K562 (cell line): ENCODE results near the gene TTLL10. TPM values are rescaled to one million over a fixed set of nuclear protein-coding genes. Genes with fewer than 3 reads are reported as not detected.

Experiments used
- ATAC-seq: fragments of 200-7000 bp; cut with Tn5 transposase; 3 replicates; pipeline ENCODE4 v1.9.1; 2020; ENCODE audit warnings: moderate library complexity
- BruUV-seq: library from RNA; stranded (reverse); fragments of 400-500 nt; replicated peaks from 2 replicates; lab custom pipeline; 2021; lab: Mats Ljungman, UMichigan
- CTCF ChIA-PET: fragments of 300-600 bp; formaldehyde crosslinking; extraction: SDS; loops from one replicate; lab custom pipeline; 2021; ENCODE audit warnings: low intra/inter-chr PET ratio; lab: Yijun Ruan, JAX
- POLR2A ChIA-PET: fragments of 300-600, 350-650 bp; sonication (Branson Sonifier 250); formaldehyde crosslinking; extraction: SDS; loops from one replicate; lab custom pipeline; 2021; ENCODE audit warnings: antibody characterized with exemption, inconsistent platforms; lab: Yijun Ruan, JAX
- DNase-seq, 4 experiments: peaks; one replicate each; pipeline versions ENCODE4 v3.0.0 to v3.0.0-alpha.2; 2011 to 2018; ENCODE audit warnings: low spot score in 3 of 4, mixed read lengths in 3 of 4; ENCODE audit errors: extremely low read depth in 1 of 4
- FAIRE-seq: peaks from 2 replicates; lab custom pipeline; 2011; peaks lifted over from hg19 to GRCh38; lab: Jason Lieb, UNC
- H2AFZ ChIP-seq: 2 replicates; pipeline ENCODE4 v1.6.0; 2011; ENCODE audit warnings: low read depth, low read length, control low read depth, inconsistent platforms
- H3K27ac ChIP-seq: fragments of 200-600 bp; 3 replicates; pipeline ENCODE4 v1.8.0; 2011; ENCODE audit warnings: low read depth, mild to moderate bottlenecking, control low read depth, inconsistent platforms, low read length, moderate library complexity, mixed read lengths; ENCODE audit errors: extremely low read depth
- H3K27me3 ChIP-seq, 2 experiments: fragments of 300-600 bp in 1 of 2; 2 replicates in 1 of 2; 3 replicates in 1 of 2; pipeline versions ENCODE4 v1.6.0 to v1.8.0; 2011; ENCODE audit warnings: inconsistent platforms in 2 of 2, low read length in 2 of 2, mild to moderate bottlenecking in 1 of 2, mixed read lengths in 1 of 2, moderate library complexity in 1 of 2; ENCODE audit not compliant: control insufficient read depth in 2 of 2, insufficient read depth in 2 of 2
- H3K36me3 ChIP-seq: fragments of 300-600 bp; 3 replicates; pipeline ENCODE4 v1.8.0; 2011; ENCODE audit warnings: mild to moderate bottlenecking, low read length, inconsistent platforms; ENCODE audit not compliant: control insufficient read depth, insufficient read depth
- H3K4me1 ChIP-seq, 2 experiments: fragments of 200-600 bp in 1 of 2; replicated peaks in 1 of 2; 2 replicates in 1 of 2; 3 replicates in 1 of 2; pipeline versions ENCODE4 v1.5.1 to v1.8.0; 2011; ENCODE audit warnings: inconsistent platforms in 2 of 2, low read length in 2 of 2, mild to moderate bottlenecking in 1 of 2, mixed read lengths in 1 of 2, moderate library complexity in 1 of 2; ENCODE audit not compliant: control insufficient read depth in 2 of 2, insufficient read depth in 2 of 2
- H3K4me2 ChIP-seq: 2 replicates; pipeline ENCODE4 v1.6.1; 2011; ENCODE audit warnings: low read length, control low read depth, inconsistent platforms, mixed read lengths; ENCODE audit not compliant: insufficient read depth
- H3K4me3 ChIP-seq: fragments of 200-600 bp; sonication (generic), shearing (Covaris generic); 2 replicates; pipeline ENCODE4 v1.5.1; 2016; ENCODE audit warnings: control low read depth, inconsistent platforms
- H3K79me2 ChIP-seq: fragments of 200-600 bp; 3 replicates; pipeline ENCODE4 v1.8.0; 2011; ENCODE audit warnings: low read length, inconsistent platforms; ENCODE audit not compliant: control insufficient read depth, insufficient read depth
- H3K9ac ChIP-seq, 2 experiments: 2 replicates each; pipeline versions ENCODE4 v1.6.0 to v1.6.1; 2011; ENCODE audit warnings: low read depth in 2 of 2, low read length in 2 of 2, control low read depth in 1 of 2, inconsistent platforms in 1 of 2, mild to moderate bottlenecking in 1 of 2, mixed read lengths in 1 of 2; ENCODE audit not compliant: insufficient read depth in 1 of 2
- H3K9me1 ChIP-seq: one replicate; pipeline ENCODE4 v1.6.0; 2011; ENCODE audit warnings: inconsistent platforms, mild to moderate bottlenecking, low read length, moderate library complexity; ENCODE audit not compliant: control insufficient read depth, insufficient read depth
- H3K9me3 ChIP-seq: replicated peaks from 2 replicates; pipeline ENCODE4 v1.5.1; 2011; ENCODE audit warnings: low read depth, low read length, inconsistent platforms; ENCODE audit not compliant: control insufficient read depth, insufficient read depth
- H4K20me1 ChIP-seq: replicated peaks from 2 replicates; pipeline ENCODE4 v1.6.1; 2011; ENCODE audit warnings: low read length, inconsistent platforms, mixed read lengths; ENCODE audit not compliant: control insufficient read depth, insufficient read depth
- EGR1 ChIP-seq: fragments of 450-650 bp; conservative IDR thresholded peaks from 2 replicates; pipeline ENCODE4 v1.6.1; 2017; ENCODE audit warnings: mild to moderate bottlenecking
- PCBP1 ChIP-seq: fragments of 200-400 bp; formaldehyde crosslinking; IDR thresholded peaks from 2 replicates; pipeline ENCODE4 v1.6.1; 2018; ENCODE audit warnings: mild to moderate bottlenecking, low read depth, low read length; ENCODE audit not compliant: poor library complexity, severe bottlenecking
- TFAP4 ChIP-seq: sonication (generic); formaldehyde crosslinking; IDR thresholded peaks from 2 replicates; pipeline ENCODE4 v1.8.0; 2022; ENCODE audit warnings: missing genetic modification reagents, mild to moderate bottlenecking, moderate library complexity, borderline replicate concordance
- WGBS: fragments of 100-300 bp; shearing (Covaris generic); methylation state at CpG from one replicate; pipeline ENCODE4 v1.1.6; 2016; ENCODE audit warnings: low coverage, mixed read lengths; ENCODE audit not compliant: insufficient coverage; ENCODE audit errors: missing lambda C conversion rate; 5-methylcytosine and 5-hydroxymethylcytosine counted together
- in situ Hi-C: fragments of 300-500 bp; cut with MboI; formaldehyde crosslinking; loops from 4 replicates; pipeline ENCODE4 v1.15.0; 2018; ENCODE audit warnings: inconsistent platforms, mixed read lengths
- intact Hi-C: fragments of 100-400 bp; cut with micrococcal nuclease; formaldehyde crosslinking; loops from 2 replicates; pipeline ENCODE4 v1.14.2; 2022
- polyA plus RNA-seq, 8 experiments: library from polyadenylated mRNA; depleted of rRNA in 4 of 8; stranded (reverse) in 5 of 8; unstranded in 3 of 8; fragments of >200 nt; fragmentation: Nextera tagmentation in 2 of 8; fragmentation: Illumina TruSeq in 1 of 8; extraction: Ambion mirVana in 2 of 8; extraction: Trizol in 1 of 8; gene quantifications; 2 replicates each; pipeline versions ENCODE4 v1.2.1 to v1.2.3, GENCODE V29; 2011 to 2014; ENCODE audit warnings: inconsistent platforms in 1 of 8, missing spikeins in 1 of 8
- total RNA-seq, 7 experiments: library from RNA; depleted of rRNA in 6 of 7; stranded (reverse); fragments of >200 nt in 6 of 7; fragmentation: Illumina TruSeq in 2 of 7; extraction: Trizol in 2 of 7; gene quantifications; 2 replicates each; pipeline versions ENCODE4 v1.2.1 to v1.2.3, GENCODE V29; 2011 to 2021; ENCODE audit warnings: low replicate concordance in 1 of 7

Gene TTLL10
- total and polyA plus RNA-seq, 9 of the 15 experiments (the other 6 are each of a cell fraction or from before 2014, with no cell fraction given) = not detected

- intact Hi-C loops = no loop called here
- no TSS peak for BruUV-seq
- ChIA-PET POLR2A (no interaction called here), CTCF (no interaction called here)
- peaks cover 22 to 44% of the 10 kb centered on the region in 2 experiments for H3K27me3 ChIP-seq
- WGBS = 35% methylated on average over 25 of the region's 26 CpGs
- no peak for DNase-seq
- in situ Hi-C loops = no loop called here
- ATAC-seq = no peak
- TF ChIP-seq PCBP1 = no peak
- peak; percentile 63 for TF ChIP-seq EGR1
- peak; percentile 40; the same call in 1 of the 2 replicates for TF ChIP-seq TFAP4 (CRISPR knock-in tag)
- H3K9ac ChIP-seq = peak overlapping the region in 1 of 2 experiments; percentile 35; a peak in 1 of 4 replicates
- peaks cover 10 to 73% of the 10 kb centered on the region in 2 experiments for H3K4me1 ChIP-seq
- H3K27ac ChIP-seq = no peak overlapping the region
- no peak overlapping the region for H3K4me3 ChIP-seq
- H3K9me1 ChIP-seq = no peaks in the 10 kb centered on the region
- no peak overlapping the region for H3K4me2 ChIP-seq
- FAIRE-seq = no peak
- no peaks in the 10 kb centered on the region for H3K36me3 ChIP-seq
- no peaks in the 10 kb centered on the region for H4K20me1 ChIP-seq
- H3K9me3 ChIP-seq = no peaks in the 10 kb centered on the region
- H3K79me2 ChIP-seq = no peaks in the 10 kb centered on the region
- H2AFZ ChIP-seq = no peak overlapping the region
Measured at GRCh38 chr1:1181129-1181937, 7.7 kb downstream of the TTLL10 start.
